Uterus (tissue), 4 donors: ENCODE results near the gene CDC16. TPM values are rescaled to one million over a fixed set of nuclear protein-coding genes. Genes with fewer than 3 reads are reported as not detected.

Experiments used
- DNase-seq, 2 donors: peaks; one replicate each; pipeline ENCODE4 v3.0.0-alpha.2; 2019 to 2020
- H3K27ac ChIP-seq, 2 donors: fragments of 200-600 bp; sonication (generic); 1 replicate in 1 of 2; 2 replicates in 1 of 2; pipeline ENCODE4 v1.5.1; 2016 to 2018
- H3K27me3 ChIP-seq, 2 donors: fragments of 200-600 bp; sonication (generic); one replicate each; pipeline ENCODE4 v1.5.1; 2018 to 2019; ENCODE audit warnings: control low read depth in 1 of 2
- H3K36me3 ChIP-seq, 2 donors: fragments of 200-600 bp; sonication (generic); one replicate each; pipeline ENCODE4 v1.5.1; 2019; ENCODE audit warnings: control low read depth in 1 of 2
- H3K4me1 ChIP-seq, 2 donors: fragments of 200-600 bp; sonication (generic); one replicate each; pipeline ENCODE4 v1.5.1; 2018 to 2019; ENCODE audit warnings: control low read depth in 1 of 2
- H3K4me3 ChIP-seq, 2 donors: fragments of 200-600 bp; sonication (generic); 1 replicate in 1 of 2; 2 replicates in 1 of 2; pipeline ENCODE4 v1.5.1; 2018 to 2019; ENCODE audit warnings: mild to moderate bottlenecking in 1 of 2
- H3K9me3 ChIP-seq, 2 donors: fragments of 200-600 bp; sonication (generic); one replicate each; pipeline ENCODE4 v1.5.1; 2019; ENCODE audit warnings: control low read depth in 1 of 2
- POLR2A ChIP-seq, 2 donors: fragments of 450-650 bp; IDR thresholded peaks; one replicate each; pipeline ENCODE4 v1.6.1; 2016; ENCODE audit warnings: antibody characterized with exemption in 2 of 2, mild to moderate bottlenecking in 1 of 2, moderate library complexity in 1 of 2
- intact Hi-C: fragments of 100-400 bp; cut with DNase I; formaldehyde crosslinking; loops from one replicate; pipeline ENCODE4 v1.15.1; 2023; ENCODE audit warnings: low total_unique reads
- total RNA-seq, 4 donors: library from RNA; depleted of rRNA in 3 of 4; stranded (reverse); fragments of >200 nt in 3 of 4; gene quantifications; one replicate each; pipeline versions ENCODE4 v1.1.0 to v1.2.4, GENCODE V29; 2014 to 2023
- TF ChIP-seq, protein P1 (sequence below), 4 experiments: fragments of 200-600 bp in 2 of 4; fragments of 450-650 bp in 2 of 4; sonication (generic) in 2 of 4; IDR thresholded peaks; one replicate each; pipeline ENCODE4 v1.5.1; 2016 to 2019; ENCODE audit warnings: antibody characterized with exemption in 4 of 4, mild to moderate bottlenecking in 2 of 4, moderate library complexity in 1 of 4
- donor health status: DM: yes; HTN: yes; CAD: no.

The CDC16 gene
- total RNA-seq, 4 donors from 2014 or later = 25.0 to 103 (median 53.5) TPM

- Histone ChIP-seq H3K4me3 (no peak overlapping the region), H3K27me3 (no peaks in the 10 kb centered on the region), H3K36me3 (no peaks in the 10 kb centered on the region), H3K4me1 (peaks cover 0 to 7% of the 10 kb centered on the region in 2 donors), H3K27ac (no peak overlapping the region), H3K9me3 (no peaks in the 10 kb centered on the region)
- intact Hi-C loops = no loop called here
- no peak for TF ChIP-seq POLR2A (IDR thresholded peaks at IDR 0.05)
- TF ChIP-seq, protein P1, sequence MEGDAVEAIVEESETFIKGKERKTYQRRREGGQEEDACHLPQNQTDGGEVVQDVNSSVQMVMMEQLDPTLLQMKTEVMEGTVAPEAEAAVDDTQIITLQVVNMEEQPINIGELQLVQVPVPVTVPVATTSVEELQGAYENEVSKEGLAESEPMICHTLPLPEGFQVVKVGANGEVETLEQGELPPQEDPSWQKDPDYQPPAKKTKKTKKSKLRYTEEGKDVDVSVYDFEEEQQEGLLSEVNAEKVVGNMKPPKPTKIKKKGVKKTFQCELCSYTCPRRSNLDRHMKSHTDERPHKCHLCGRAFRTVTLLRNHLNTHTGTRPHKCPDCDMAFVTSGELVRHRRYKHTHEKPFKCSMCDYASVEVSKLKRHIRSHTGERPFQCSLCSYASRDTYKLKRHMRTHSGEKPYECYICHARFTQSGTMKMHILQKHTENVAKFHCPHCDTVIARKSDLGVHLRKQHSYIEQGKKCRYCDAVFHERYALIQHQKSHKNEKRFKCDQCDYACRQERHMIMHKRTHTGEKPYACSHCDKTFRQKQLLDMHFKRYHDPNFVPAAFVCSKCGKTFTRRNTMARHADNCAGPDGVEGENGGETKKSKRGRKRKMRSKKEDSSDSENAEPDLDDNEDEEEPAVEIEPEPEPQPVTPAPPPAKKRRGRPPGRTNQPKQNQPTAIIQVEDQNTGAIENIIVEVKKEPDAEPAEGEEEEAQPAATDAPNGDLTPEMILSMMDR (IDR thresholded peaks at IDR 0.05) = no peak
- DNase-seq = no peak
Observed at GRCh38 chr13:114231886-114232285, 2.8 kb upstream of the CDC16 start.

DNA sequence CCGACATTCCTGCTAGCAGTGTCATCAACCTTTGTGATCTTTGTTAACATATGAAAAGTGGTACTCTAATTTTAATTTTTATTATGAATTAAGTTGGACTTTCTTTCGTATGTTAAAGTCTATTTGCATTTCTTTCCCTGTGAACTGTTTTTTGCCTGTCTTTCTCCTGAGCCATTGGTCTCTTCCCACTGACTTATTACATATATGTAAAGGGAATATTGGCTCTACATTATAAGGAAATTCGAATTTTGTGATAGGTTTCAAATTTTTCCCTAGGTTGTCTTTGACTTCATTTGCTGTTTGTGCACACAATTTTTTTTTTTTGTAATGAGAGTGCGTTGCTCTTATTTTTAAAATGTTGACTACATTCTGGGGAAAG lies 442 bp upstream of the CDC16 start:
- peaks cover 0 to 7% of the 10 kb centered on the region in 2 donors for H3K4me1 ChIP-seq
- H3K9me3 ChIP-seq = no peaks in the 10 kb centered on the region
- peak overlapping the region; percentile 67 to 82 for H3K27ac ChIP-seq
- H3K27me3 ChIP-seq = no peaks in the 10 kb centered on the region
- TF ChIP-seq, protein P1 (IDR thresholded peaks at IDR 0.05) = no peak
- TF ChIP-seq POLR2A (IDR thresholded peaks at IDR 0.05) = no peak
- H3K4me3 ChIP-seq = peak overlapping the region; percentile 69 to 73
- intact Hi-C loops = no loop called here
- no peak for DNase-seq
- no peaks in the 10 kb centered on the region for H3K36me3 ChIP-seq

- TF ChIP-seq, protein P1 (IDR thresholded peaks at IDR 0.05) = no peak
- no peak for TF ChIP-seq POLR2A (IDR thresholded peaks at IDR 0.05)
- Histone ChIP-seq H3K4me3 (peak overlapping the region; percentile 69 to 73), H3K27me3 (no peaks in the 10 kb centered on the region), H3K9me3 (no peaks in the 10 kb centered on the region), H3K36me3 (no peaks in the 10 kb centered on the region), H3K4me1 (peaks cover 0 to 7% of the 10 kb centered on the region in 2 donors), H3K27ac (peak overlapping the region; percentile 10 to 67)
- DNase-seq = no peak
- intact Hi-C loops = no loop called here
Observed at GRCh38 chr13:114235697-114236096, 1.0 kb downstream of the CDC16 start.

GRCh38 chr13:114236227-114236626 lies 1.5 kb downstream of the CDC16 start:
- TF ChIP-seq POLR2A (IDR thresholded peaks at IDR 0.05) = no peak
- TF ChIP-seq, protein P1 (IDR thresholded peaks at IDR 0.05) = no peak
- Histone ChIP-seq H3K27ac (peak overlapping the region in 1 of 2 donors; percentile 67), H3K9me3 (no peaks in the 10 kb centered on the region), H3K36me3 (no peaks in the 10 kb centered on the region), H3K27me3 (no peaks in the 10 kb centered on the region), H3K4me3 (peak overlapping the region; percentile 69 to 73), H3K4me1 (peaks cover 0 to 7% of the 10 kb centered on the region in 2 donors)
- DNase-seq = no peak
- intact Hi-C loops = no loop called here

- peaks cover 0 to 7% of the 10 kb centered on the region in 2 donors for H3K4me1 ChIP-seq
- no peak for DNase-seq
- no peaks in the 10 kb centered on the region for H3K9me3 ChIP-seq
- intact Hi-C loops = no loop called here
- H3K27me3 ChIP-seq = no peaks in the 10 kb centered on the region
- H3K27ac ChIP-seq = no peak overlapping the region
- H3K36me3 ChIP-seq = no peaks in the 10 kb centered on the region
- H3K4me3 ChIP-seq = no peak overlapping the region
- no peak for TF ChIP-seq POLR2A (IDR thresholded peaks at IDR 0.05)
- TF ChIP-seq, protein P1 (IDR thresholded peaks at IDR 0.05) = no peak
Observed at GRCh38 chr13:114237415-114238112, 2.9 kb downstream of the CDC16 start.
